Medulla oblongata (tissue), 1 donor: Measurements from ENCODE around the gene VPS13D.

Source experiments
- DNase-seq: peaks from one replicate; pipeline ENCODE4 v3.0.0-alpha.2; 2015; ENCODE audit errors: extremely low spot score

The VPS13D gene

DNA sequence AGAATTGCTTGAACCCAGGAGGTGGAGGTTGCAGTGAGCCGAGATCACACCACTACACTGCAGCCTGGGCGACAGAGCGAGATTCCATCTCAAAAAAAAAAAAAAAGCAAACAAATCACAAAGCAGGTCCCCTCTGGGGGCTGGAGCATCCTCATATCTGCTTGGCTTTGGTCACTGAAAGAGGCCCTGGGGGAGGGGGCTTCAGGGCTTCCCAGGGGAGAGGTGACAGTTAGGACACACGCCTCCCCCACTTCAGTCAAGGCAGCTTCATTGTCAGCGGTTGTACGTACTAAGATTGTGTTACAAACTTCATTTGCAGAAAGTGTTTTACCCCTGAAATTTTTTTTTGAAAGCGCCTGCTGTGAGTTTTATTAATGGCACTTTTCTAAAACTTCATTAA lies 257.7 kb downstream of the VPS13D start:
- DNase-seq, result no peak

DNA sequence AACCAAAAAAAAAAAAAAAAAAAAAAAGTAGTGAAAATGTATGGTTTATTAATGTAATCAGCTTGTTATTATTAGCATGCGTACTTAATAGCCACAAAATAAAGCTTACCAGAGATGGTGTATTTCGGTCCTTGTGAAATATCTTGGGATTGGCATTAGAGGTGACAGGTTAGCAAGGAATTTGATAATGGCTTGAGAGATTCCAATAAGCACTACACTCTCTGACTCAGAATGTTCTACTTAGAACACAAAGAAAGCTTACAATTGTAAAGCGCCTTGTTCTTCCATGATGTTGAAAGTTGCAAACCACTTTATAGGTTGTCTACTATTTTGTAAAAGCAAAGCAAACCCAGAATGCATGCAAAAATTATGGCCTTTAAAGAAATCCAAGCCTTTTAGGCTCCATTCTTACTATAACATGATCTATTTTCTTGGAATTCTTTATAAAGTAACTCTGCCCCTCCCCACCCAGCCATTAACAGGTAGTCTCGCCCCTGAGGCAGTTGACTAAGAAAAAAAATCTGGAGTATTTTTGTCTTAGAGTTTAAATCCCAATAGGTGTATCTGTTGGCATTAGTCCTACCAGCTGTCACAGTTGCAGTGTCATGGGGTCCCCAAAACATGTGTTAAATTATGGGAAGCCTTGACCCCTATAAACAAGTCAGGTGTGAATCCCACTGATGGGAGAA lies 259.0 kb downstream of the VPS13D start:
- DNase-seq, result no peak

DNA sequence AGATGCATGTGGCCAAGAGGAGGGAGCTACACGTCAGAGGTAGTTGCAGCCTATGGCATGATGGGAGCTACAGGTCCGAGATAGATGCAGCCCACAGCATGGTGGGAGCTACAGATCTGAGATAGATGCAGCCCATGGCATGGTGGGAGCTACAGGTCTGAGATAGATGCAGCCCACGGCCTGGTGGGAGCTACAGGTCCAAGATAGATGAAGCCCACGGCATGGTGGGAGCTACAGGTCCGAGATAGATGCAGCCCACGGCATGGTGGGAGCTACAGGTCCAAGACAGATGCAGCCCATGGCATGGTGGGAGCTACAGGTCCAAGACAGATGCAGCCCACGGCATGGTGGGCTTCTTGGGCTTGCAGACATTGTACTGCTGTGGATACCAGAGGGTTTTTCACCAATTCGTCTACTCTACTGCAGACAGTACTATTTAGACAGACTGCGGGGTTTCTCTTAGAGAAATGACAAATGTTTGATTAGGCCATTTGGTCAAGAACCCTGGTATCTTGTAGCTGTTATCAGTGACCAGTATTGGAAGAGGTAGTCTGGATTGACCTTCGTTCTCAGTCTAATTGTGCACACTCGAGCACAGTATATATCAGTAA lies 260.8 kb downstream of the VPS13D start:
- DNase-seq, result no peak

DNA sequence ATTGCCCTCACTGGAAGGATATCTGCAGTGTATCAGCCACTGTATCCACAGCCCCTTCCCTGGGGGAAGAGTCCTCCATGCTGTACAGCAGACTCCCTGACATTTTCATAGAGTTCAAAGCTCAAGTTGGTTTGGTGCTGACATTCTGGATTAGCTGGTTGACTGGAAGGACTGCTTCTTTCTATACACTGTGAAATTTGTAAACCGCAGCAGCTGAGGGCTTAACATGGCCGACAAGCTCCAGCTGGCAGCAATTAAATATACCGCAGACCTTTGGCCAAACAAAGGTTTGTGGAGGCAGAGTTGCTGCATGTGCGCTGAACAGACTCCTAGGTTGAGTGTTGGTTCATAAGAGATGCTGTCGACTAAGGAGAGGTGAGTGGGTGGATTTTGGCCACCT lies 261.8 kb downstream of the VPS13D start:
- DNase-seq, result no peak

DNA sequence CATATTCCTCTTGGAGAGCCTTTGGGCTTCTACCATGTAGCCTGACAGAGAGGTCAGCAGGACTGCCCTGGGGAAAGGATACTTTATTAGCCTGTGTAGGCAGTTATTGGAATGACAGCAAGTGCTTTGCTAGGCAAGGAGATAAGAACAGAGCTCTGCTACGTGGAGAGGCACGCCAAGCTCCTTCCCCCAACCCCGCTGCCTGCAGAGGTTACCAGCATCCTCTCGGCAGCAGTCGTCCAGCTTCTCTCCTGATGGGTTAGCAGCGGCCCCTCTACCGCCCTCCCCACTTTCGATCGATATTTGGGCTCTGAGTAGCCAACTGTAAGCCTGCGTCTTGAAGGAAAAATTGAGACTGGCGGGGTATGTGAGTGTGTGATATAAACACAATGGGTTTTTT lies 265.9 kb downstream of the VPS13D start:
- no peak for DNase-seq

DNA sequence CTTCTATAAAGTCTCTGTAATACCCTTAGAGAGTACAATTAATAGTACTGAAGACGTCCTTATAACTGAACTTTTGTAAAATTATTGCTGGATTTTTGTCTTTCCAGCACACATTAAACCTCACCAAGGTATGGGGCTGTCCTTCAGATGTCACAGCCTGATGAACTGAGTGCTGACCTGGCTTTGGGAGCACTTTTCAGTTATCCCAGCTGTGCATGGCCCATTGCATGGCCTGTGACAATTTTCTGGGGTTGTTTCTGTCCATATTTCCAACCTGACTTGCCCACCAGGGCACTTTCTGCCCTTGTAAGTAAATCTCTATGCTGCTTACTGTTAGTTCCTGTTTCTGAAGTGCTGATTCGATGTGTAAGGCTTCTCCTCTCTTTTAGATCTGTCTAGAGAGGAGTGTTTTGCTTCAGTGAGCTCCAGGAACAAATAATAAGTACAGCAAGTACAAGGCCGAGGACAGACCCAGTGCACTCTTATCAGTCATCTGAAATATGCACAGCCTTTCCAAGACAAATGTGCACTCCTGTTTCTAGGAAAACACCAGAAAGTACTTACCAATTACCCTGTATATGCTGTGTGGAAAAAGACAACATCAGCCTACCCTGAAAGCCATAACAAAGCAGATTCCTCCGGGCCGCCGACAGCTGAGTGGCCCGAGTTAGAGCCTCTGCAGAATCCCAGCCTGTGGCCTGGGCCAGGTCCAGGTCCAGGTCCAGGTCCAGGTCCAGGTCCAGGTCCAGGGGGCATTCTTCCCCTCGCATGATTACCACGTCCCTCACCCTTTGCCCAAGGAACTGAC lies 266.5 kb downstream of the VPS13D start:
- DNase-seq, result no peak

DNA sequence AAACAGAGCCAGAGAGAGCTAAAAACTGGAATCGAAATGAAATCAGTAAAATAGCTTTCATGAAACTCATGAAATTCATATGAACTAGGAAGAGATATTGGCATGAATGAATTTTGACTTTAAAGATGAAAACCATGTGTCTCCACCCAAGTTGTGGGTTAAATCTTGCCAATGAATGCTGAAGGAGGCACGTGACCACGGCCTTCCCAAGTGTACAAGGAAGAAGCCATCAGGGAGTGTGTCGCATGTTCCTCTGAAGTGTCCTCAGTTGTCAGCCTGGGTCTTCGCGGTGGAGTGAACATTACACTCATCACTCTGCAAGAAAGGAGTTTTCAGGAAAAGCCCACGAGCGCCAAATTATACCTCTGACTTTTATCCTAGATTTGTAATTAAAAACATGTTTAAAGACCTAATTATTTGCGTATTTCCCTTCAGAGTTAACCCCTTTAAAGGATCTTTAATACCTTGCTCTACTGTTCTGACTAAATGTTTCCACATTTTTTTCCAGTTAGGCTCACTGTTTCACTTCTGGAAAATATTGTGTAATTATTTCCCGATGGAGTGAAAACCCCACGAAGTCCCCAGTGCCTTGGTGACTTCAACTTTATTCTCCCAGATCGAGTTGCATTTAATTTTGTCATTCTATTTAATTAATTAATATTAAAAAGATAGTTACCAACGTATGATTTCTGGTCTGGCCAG lies 269.9 kb downstream of the VPS13D start:
- no peak for DNase-seq

DNA sequence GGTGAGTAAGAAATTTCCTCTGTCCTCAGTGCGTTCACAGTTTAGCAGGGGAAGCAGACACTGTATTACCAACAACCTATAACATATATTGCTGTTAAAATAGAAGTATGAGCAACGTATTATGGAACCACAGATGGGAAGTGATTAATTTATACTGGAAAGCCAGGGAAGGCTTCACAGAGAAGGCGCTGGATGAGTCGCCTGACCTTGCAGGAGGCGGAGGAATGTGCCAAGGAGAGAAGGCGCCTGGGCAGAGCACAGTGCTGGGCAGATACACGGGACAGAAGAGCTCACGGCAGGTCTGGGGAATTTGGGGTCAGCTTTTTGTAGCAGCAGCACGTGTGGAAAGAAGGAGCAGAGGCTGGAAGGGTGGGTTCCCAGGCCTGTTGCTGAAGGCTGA lies 271.8 kb downstream of the VPS13D start:
- DNase-seq, result no peak

DNA sequence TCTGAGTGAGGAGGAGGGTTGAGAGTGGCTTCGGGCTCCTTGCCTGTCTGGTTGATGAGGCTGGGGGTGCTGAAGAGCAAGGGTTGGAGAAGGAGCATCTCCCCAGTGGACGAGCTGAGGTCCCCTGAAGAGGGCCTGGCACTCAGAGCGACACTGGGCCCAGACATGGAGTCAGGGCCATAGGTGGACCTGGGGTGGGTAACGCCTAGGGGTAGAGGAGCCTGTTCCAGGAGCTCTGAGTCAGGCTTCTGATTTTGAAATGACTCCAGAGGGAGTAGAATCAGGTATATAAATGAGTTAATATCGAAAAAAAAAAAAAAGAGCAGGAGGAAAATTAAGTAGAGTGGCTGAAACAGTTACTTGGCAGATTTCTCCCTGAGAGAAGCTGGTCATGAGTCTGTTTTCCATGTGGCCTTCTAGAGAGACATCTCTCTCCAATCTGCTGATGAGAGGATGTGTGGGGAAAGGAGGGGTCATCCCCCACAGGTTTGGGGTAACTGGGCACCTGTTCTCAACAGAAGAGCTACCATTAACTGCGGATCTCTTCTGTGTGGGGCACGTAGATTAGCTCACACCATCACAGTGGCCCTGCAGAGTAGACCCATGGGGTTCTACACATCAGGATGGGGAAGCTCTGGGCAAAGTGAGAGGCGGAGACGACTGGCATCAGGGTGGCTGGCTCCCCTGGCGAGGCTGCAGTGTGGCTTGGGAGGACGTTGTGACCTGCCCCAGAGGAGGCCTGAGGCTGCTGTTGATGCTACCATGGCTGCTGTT lies 272.7 kb downstream of the VPS13D start:
- DNase-seq, result no peak

DNA sequence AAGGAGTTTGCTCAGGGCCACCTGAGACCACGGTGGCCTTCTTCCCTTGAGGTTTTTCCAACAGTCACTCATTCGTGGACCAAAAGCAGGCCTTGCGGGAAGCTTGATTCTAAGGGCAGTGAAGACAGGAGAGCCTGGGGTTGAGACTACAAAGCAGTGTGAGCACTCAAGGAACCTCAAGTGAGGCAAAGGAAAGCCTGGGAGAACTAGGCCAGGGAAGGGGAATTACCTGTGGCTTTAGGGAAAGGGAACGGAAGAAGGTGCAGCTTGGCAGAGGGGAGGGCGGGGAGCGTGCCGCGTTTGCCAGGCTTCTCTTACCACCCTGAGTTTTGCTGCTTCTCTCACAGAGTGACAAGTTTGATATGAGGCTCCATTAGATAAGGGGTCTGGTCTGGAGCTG lies 273.9 kb downstream of the VPS13D start:
- DNase-seq, result no peak

DNA sequence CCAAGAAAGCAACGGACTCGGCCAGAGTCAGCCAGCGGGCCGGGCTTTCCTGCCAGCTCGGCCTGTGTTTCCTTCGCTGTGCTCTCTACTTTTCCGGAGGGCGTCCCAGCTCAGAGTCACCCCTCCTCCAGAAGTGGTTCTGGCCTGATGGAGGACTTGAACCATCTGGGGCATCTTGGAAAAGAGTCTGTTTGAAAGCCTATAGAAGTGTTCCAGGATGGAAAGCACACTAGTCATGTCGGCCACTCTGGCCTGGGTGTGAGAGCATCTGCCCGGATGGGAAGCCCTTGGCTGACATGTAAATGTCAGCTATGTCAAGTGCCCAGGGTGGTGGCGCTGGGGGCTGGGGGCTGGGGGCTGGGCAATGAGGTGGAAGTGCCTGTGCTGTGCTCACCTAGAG lies 274.8 kb downstream of the VPS13D start:
- DNase-seq, result peak; percentile 24

DNA sequence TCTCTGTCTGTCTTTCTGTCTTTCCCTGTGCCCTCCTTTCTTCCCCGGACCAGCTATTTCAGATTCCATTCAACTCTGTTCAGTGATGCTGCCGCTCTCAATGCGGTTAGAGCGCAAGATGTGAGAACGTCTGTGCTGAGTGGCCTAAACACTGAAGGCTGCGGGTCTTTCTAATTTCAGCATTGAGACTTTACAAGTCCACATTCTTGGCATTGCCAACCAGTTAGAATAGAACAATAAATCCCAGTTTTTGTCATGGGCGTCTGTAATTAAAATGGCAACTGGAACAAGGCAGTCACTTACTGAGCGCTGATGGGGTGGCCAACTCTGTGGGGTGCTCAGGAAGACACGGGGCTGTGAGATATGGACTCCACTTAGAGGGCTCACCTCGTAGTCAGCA lies 275.4 kb downstream of the VPS13D start:
- DNase-seq, result peak; percentile 21

DNA sequence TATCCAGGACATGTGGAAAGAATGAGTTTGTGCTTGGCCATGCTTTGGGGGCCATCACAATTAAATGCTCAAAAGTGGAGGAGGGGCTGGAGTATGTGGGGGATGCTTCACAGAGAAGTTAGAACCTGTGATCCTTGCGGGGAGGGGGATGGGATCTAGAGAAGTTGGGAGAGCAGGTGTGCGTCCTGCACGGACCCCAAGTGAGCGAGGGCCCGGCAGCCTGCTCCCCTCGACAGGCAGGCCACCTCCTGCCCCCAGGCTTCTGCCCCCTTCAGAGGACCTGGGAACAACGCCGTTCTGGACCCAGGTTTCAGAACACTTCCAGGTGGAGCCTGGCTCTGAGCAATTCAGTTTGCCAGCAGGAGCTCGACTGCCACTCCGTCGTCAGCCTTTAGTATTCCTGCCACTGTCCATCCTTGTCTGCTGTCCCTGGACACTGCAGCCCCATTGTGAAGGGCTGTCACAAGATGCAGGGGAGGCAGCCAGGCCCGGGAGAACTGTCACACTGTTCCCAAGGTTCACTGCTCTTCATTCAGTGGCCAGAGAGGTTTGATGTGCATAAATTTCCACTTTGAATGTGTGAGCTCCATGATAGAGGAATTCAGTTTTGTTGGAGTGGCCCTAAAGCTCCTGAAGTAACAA lies 275.9 kb downstream of the VPS13D start:
- DNase-seq, result peak; percentile 84

DNA sequence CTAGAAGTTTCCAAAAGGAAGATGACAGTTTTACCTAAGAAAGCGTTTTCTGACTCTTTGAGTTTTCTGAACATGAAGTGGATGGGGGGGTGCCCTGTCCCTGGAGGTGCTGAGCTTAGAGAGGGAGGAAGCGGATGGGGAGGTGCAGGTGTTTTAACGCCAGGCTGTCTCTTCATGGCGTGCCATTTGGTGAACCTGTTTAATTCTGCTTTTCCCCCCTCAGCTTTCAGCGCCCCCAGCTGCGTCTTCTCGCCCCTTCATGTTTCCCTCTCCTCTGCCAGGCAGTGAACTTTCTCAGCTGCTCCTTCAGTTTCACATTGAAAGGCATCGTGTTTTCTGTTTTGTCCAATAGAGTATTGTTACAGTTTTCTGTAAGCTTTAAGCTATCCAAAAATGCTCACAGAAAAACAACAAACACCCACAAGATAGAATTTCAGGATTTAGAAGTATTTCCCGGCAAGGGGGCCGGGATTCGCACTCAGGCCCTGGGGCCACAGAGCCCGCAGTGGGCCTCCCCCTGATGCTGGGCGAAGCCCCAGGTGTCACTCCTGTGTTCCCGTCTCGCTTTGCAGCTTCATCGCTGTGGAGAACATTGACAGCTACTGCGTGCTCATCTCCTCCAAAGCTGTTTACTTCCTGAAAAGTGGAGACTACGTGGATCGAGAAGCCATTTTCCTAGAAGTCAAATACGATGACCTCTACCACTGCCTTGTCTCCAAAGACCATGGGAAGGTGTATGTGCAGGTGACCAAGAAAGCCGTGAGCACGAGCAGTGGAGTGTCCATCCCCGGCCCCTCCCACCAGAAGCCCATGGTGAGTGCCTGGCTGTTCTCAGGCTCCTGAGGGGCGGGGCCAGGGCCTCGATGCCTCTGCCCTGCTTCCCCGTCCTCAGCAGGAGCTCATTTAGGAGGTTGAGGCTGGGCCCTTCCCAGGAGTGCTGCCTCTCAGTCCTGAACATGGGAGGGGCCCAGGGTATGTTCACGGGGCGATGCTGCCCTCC lies 276.8 kb downstream of the VPS13D start:
- no peak for DNase-seq

DNA sequence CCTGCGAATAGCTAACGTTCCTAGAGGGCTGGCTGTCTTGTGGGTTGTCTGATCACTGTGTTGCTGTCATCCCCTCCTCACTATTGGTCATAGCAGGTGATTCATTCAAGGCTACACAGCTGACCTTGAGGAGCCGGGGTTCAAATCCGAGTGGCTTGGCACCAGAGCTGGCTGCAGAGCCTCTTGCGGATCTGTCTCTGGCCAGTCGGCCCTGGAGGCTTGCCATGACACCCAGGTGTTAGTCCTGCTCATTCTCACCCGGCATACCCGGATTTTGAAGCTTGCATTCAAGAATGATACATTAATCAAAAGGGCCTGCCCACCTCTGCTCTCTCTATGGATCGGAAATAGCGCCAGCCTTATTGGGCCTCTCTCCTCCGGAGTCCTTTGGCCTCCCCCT lies 277.8 kb downstream of the VPS13D start:
- no peak for DNase-seq

DNA sequence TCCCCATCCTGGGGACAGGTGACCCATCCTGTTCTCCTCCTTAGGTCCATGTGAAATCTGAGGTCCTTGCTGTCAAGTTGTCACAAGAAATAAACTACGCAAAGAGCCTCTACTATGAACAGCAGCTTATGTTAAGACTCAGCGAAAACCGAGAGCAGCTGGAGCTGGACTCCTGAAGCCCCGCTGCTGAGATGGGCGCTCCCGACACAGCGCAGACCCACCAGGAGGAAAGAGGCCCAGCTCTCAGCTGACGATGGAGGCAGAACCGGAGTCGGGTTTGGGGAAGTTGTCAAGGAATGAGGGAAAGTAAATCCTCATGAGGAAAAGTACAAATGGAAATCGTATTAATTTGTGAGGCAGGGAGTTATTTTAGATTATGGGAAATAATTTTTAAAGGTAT lies 279.0 kb downstream of the VPS13D start:
- no peak for DNase-seq

DNA sequence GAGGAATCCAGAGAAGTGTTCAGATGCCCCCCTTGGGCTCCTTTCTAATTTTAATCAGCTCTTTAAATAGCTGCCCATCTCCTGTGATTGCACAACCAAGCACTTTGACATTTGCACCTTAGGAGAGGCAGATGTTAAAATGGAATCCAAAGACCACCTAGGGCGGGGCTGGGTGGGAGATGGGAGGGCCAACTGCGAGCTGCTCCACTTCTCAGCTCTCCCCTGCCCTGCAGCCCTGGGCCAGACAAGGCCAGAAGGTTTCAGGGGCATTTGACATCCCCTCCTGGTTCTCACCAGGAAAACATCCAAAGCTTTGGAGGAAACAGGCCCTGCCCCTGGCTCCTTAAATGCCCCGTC lies 281.3 kb downstream of the VPS13D start:
- no peak for DNase-seq

DNA sequence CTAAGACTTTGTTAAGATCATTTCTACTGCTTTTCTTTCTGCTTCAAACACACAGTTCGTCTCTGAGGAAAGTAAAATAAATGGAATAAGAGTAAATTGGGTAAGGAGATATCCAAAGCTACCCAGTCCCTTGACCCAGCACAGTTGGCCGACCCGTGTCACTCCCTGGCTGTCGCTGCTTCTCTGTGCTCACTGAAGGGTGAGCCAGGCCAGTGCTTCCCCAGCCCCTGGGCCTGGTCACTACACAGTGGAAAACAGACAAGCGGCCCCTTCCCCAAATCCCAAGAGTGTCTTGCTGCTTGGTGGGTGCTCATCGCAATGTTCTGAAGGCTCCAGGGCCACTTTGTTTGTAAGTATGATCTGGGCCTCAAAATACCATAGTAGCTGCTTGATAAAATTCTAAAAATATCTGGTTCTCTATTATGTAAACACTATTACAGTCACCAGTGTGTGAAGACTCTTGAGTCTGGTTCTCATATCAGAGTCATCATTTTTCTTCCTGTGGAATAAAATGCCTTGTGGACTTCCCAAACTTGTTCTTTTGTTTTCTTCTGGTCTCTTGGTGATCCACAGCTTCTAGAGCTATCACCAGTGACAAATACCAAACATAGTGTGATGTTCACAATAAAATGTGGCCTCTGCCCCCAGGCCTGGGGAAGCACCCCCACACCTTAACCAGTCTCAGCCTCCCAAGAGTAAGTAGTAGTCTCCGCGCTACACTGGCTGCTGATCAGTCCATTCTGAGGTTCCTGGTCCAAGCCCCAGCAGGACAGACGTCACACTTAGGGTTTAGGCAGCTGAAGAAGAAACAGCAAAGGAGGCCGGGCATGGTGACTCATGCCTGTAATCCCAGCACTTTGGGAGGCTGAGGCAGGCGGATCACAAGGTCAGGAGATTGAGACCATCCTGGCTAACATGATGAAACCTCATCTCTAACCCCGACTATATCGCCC lies 282.0 kb downstream of the VPS13D start:
- no peak for DNase-seq

DNA sequence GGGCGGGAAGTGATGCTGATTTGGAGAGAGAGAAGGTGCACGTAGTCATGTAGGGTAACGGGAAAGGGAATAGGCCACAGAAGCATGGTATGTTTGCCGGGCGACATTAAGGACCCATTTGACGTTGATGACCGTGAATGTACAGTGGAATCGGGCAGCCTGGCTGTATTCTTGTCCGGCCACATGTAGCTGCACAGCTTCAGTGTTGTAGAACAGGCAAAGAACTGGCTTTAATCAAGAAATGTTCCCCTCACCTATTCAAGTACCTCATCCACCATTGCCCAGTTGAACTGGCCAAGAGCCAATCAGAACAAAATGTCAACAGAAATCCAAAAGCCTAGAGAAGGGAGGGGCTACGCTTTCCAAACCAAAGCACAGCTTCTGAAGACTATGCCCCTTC lies 283.4 kb downstream of the VPS13D start:
- no peak for DNase-seq
